A549 treated with AZD9567 at 1 μM for 4 hours (cell line): ENCODE measurements around the gene ZFYVE21. TPM values are rescaled to one million over a fixed set of nuclear protein-coding genes. Genes with fewer than 3 reads are reported as not detected.

Source experiments
- total RNA-seq: library from RNA; stranded (reverse); fragments of 200-300 nt; extraction: Qiagen RNA extraction; gene quantifications from 5 replicates; pipeline ENCODE4 v1.2.3, GENCODE V29; 2022; ENCODE audit not compliant: insufficient read depth

The ZFYVE21 gene
- total RNA-seq, result 40.3 to 54.0 TPM (median 47.6 TPM) in 5 replicates

DNA sequence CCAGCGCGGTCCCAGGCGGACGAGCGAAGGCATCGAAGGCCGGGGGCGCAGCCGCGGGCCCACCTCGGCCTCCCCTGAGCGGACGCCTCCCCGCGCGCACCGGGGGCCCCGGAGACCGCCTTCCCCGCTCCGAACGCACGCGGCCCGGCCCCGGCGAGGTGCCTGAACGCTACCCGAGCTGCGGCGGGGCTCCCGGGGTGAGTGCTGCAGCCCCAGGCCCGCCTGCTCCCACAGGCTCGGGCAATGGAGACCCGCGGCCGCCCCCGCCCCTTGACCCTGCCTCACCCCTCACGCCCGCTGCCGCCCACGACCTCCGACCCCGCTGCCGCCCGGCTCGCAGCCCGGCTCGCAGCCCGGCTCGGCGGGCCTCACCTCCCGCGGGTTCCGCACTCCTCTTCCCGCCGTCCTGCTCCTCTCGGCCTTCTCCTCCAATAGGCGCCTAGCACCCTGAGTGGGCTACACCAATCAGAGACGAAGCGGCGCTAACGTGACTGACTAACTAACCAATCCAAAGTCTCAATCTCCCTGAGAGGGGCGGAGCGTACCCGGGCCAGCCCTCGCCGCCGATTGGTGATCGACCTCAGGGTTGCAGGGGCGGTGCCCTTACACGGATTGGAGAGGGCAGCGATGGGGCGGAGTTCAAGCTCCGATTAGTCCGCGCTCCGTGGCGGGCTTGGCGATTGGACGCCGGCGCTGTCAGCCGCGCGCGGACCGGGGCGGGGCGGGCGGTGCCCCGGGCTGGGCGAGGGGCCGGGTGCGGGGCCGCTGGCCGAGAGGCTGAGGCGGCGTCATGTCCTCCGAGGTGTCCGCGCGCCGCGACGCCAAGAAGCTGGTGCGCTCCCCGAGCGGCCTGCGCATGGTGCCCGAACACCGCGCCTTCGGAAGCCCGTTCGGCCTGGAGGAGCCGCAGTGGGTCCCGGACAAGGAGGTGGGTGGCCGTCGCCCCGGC, at the start of gene ZFYVE21, which contains the start of gene XRCC3:
ZFYVE21 (plus strand) TSS at position 759 of the 949 bp plus-strand sequence; CDS start at position 791, 32 bp downstream.
XRCC3 (minus strand) TSS at position 400 of the 949 bp plus-strand sequence. CDS start 4,364 bp downstream, outside the sequence.

Other genes starting within 250 kb of the ZFYVE21 start
- gene CKB, start 193.0 kb upstream of the ZFYVE21 start, total RNA-seq, result 116 to 142 TPM (median 137 TPM) in 5 replicates
- gene TRMT61A, start 186.6 kb upstream of the ZFYVE21 start, total RNA-seq, result 15.2 to 31.2 TPM (median 28.0 TPM) in 5 replicates
- gene BAG5, start 153.2 kb upstream of the ZFYVE21 start, total RNA-seq, result 22.2 to 25.1 TPM (median 24.0 TPM) in 5 replicates
- 54.4 to 57.0 TPM (median 55.5 TPM) in 5 replicates for gene COA8, start 152.8 kb upstream of the ZFYVE21 start, total RNA-seq
- gene KLC1, start 86.6 kb upstream of the ZFYVE21 start, total RNA-seq, result 100 to 110 TPM (median 107 TPM) in 5 replicates
- gene XRCC3, start 359 bp upstream of the ZFYVE21 start, total RNA-seq, result 28.8 to 32.1 TPM (median 30.2 TPM) in 5 replicates
- gene PPP1R13B, start 131.8 kb downstream of the ZFYVE21 start, total RNA-seq, result 5.5 to 7.7 TPM (median 6.6 TPM) in 5 replicates
- 0.06 to 0.17 TPM (median 0.15 TPM) in 3 of 5 replicates, not detected in the others for gene TDRD9, start 212.6 kb downstream of the ZFYVE21 start, total RNA-seq
- gene RD3L, start 226.7 kb downstream of the ZFYVE21 start, total RNA-seq, result not detected in 5 replicates